ENCODE data around the gene SLC39A2.

SLC39A2 gene

GRCh38 chr14:21026274-21026987 is 27.3 kb downstream of the SLC39A2 start:
- DNase-seq: no peak

GRCh38 chr14:21026988-21027315 is 27.9 kb downstream of the SLC39A2 start:
- DNase-seq: no peak

GRCh38 chr14:21029917-21030316 is 30.8 kb downstream of the SLC39A2 start, which contains the start of gene TPPP2:
TSS of gene TPPP2 (plus strand) at chr14:21030217. CDS start at chr14:21030582, 365 bp downstream.
- no peak for DNase-seq

- no peak for DNase-seq
Observed at GRCh38 chr14:21030531-21030930, 31.4 kb downstream of the SLC39A2 start.

GRCh38 chr14:21032326-21033132 is 33.4 kb downstream of the SLC39A2 start:
- no peak for DNase-seq

- no peak for DNase-seq
Observed at GRCh38 chr14:21033133-21033698, 34.1 kb downstream of the SLC39A2 start.

- DNase-seq: no peak
Observed at GRCh38 chr14:21034707-21035106, 35.6 kb downstream of the SLC39A2 start, which contains the start of gene RNASE13. TSS of gene RNASE13 (minus strand) at chr14:21034807. CDS start at chr14:21034288, 519 bp downstream.

- no peak for DNase-seq
Observed at GRCh38 chr14:21036751-21037150, 37.7 kb downstream of the SLC39A2 start.

GRCh38 chr14:21037156-21037555 is 38.1 kb downstream of the SLC39A2 start:
- no peak for DNase-seq

GRCh38 chr14:21038441-21039422 is 39.6 kb downstream of the SLC39A2 start:
- peak; percentile 25 for DNase-seq

GRCh38 chr14:21039585-21040369 is 40.7 kb downstream of the SLC39A2 start:
- peak; percentile 61 for DNase-seq

- DNase-seq: no peak
Observed at GRCh38 chr14:21040370-21040925, 41.4 kb downstream of the SLC39A2 start.

GRCh38 chr14:21040941-21041340 is 41.8 kb downstream of the SLC39A2 start:
- peak; percentile 12 for DNase-seq

GRCh38 chr14:21041676-21042433 is 42.8 kb downstream of the SLC39A2 start, which contains the start of gene RNASE7:
TSS of gene RNASE7 (plus strand) at chr14:21042362. CDS start at chr14:21042993, 631 bp downstream.
- DNase-seq: peak; percentile 26

GRCh38 chr14:21042918-21043317 is 43.8 kb downstream of the SLC39A2 start:
- DNase-seq: no peak

GRCh38 chr14:21043387-21043973 is 44.4 kb downstream of the SLC39A2 start:
- no peak for DNase-seq

- DNase-seq: no peak
Observed at GRCh38 chr14:21043974-21044618, 45.0 kb downstream of the SLC39A2 start.

GRCh38 chr14:21047378-21047781 is 48.3 kb downstream of the SLC39A2 start:
- DNase-seq: peak; percentile 38

- no peak for DNase-seq
Observed at GRCh38 chr14:21048638-21049037, 49.5 kb downstream of the SLC39A2 start.

Data from fibroblast of skin of back (primary cell).